Stimulated activated CD8-positive, alpha-beta memory T cell treated with anti-CD3 and anti-CD28 coated beads, Interleukin-12 subunit alpha, Interleukin-12 subunit beta, amount 100 ng/mL, for 24 hours (primary cell): Measurements from ENCODE around the gene STAT5B.
A peak's percentile ranks its signal among the peaks of the same experiment; 100 is the strongest.
"Not testable (repeated sequence)": the region's sequence is repeated elsewhere in the genome, so short reads cannot be mapped to it uniquely, and the experiment has no call there.

Experiments used
- DNase-seq: peaks from one replicate; pipeline ENCODE4 v3.0.0-alpha.2; 2020; ENCODE audit errors: extremely low read depth

STAT5B gene

GRCh38 chr17:42268236-42268635 is 8.0 kb downstream of the STAT5B start:
- DNase-seq = no peak

- DNase-seq = no peak
Measured at GRCh38 chr17:42266918-42267766, 9.0 kb downstream of the STAT5B start.

- no peak for DNase-seq
Measured at GRCh38 chr17:42266462-42266861, 9.7 kb downstream of the STAT5B start.

- not testable (repeated sequence) for DNase-seq
Measured at GRCh38 chr17:42264366-42264765, 11.8 kb downstream of the STAT5B start.

- DNase-seq = no peak
Measured at GRCh38 chr17:42260318-42260717, 15.9 kb downstream of the STAT5B start.

GRCh38 chr17:42255445-42255844 is 20.7 kb downstream of the STAT5B start:
- no peak for DNase-seq

GRCh38 chr17:42253578-42253977 is 22.6 kb downstream of the STAT5B start:
- DNase-seq = no peak

GRCh38 chr17:42252597-42253550 is 23.3 kb downstream of the STAT5B start:
- no peak for DNase-seq

GRCh38 chr17:42251115-42251514 is 25.1 kb downstream of the STAT5B start:
- DNase-seq = no peak

- DNase-seq = no peak
Measured at GRCh38 chr17:42249681-42250446, 26.3 kb downstream of the STAT5B start.

- peak; percentile 41 for DNase-seq
Measured at GRCh38 chr17:42248351-42249179, 27.6 kb downstream of the STAT5B start.

- no peak for DNase-seq
Measured at GRCh38 chr17:42247734-42248133, 28.5 kb downstream of the STAT5B start.

- no peak for DNase-seq
Measured at GRCh38 chr17:42246515-42246914, 29.7 kb downstream of the STAT5B start.

GRCh38 chr17:42245183-42245582 is 31.0 kb downstream of the STAT5B start:
- not testable (repeated sequence) for DNase-seq

- not testable (repeated sequence) for DNase-seq
Measured at GRCh38 chr17:42244116-42244515, 32.1 kb downstream of the STAT5B start.

GRCh38 chr17:42243493-42243982 is 32.7 kb downstream of the STAT5B start:
- DNase-seq = no peak

GRCh38 chr17:42241871-42242270 is 34.3 kb downstream of the STAT5B start:
- no peak for DNase-seq

- DNase-seq = not testable (repeated sequence)
Measured at GRCh38 chr17:42240863-42241262, 35.3 kb downstream of the STAT5B start.

GRCh38 chr17:42240201-42240600 is 36.0 kb downstream of the STAT5B start:
- no peak for DNase-seq

GRCh38 chr17:42239576-42239975 is 36.6 kb downstream of the STAT5B start:
- DNase-seq = not testable (repeated sequence)

- DNase-seq = no peak
Measured at GRCh38 chr17:42236760-42237159, 39.4 kb downstream of the STAT5B start.
